ENCODE data around the gene MTCH1.

MTCH1 gene

DNA sequence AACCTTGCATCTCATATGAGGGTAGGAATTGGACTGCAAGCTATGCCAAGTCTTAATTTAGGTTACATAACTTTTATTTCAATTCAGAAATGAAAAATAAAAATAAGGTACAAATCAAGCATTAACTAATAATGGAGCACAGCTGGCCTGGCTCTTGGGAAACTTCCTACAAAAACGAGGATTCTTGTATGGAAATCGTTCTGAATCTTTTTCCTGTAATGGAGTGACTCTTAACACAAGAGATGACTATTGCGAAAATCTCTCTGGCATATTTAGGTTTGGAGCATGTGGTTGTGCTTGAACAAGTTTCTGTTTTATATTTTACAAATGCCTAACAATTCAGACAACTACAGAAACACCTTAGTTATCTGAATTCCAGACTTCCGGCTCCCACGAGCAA is 65.5 kb downstream of the MTCH1 start:
- no peak for DNase-seq

DNA sequence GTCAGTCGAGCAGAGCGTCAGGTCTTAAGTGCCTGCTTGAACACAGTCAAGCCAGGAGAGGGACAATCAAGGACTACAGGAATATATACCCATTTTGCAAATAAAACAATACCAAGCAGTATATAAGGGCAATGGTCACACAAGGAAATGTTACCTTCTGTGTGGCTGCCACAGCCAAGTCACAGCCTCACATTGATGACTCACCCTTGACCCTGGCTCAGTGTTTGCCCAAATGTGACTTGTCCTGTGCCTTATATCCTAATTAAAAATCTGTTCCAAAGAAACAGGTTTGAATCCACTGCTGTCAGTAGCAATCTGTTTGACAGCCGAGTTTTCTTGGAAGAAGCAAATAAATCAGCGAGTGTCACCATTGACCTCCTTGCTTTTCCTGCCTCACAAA is 65.9 kb downstream of the MTCH1 start:
- DNase-seq = no peak

All from GF-D8 (cell line).